Measurements from ENCODE around the gene CYFIP2.

The CYFIP2 gene

DNA sequence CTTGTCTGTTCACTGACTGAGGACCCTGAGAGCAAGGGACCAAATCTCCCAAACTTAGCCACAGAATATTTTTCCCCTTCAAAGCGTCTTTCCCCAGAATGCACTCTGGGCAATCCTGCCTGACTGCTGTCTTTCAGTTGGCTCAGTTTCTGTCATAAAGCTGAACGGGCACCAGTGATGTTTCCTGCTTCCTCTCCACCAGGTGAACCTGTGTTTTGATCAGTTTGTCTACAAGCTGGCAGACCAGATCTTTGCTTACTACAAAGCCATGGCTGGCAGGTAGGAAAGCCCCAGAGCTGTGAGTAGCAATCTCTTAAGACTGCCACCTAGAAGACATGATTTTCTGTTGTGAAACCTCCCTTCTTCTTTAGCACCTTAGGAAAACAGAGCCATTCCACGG, 61.8 kb downstream of the CYFIP2 start:
- no peak for DNase-seq

DNA sequence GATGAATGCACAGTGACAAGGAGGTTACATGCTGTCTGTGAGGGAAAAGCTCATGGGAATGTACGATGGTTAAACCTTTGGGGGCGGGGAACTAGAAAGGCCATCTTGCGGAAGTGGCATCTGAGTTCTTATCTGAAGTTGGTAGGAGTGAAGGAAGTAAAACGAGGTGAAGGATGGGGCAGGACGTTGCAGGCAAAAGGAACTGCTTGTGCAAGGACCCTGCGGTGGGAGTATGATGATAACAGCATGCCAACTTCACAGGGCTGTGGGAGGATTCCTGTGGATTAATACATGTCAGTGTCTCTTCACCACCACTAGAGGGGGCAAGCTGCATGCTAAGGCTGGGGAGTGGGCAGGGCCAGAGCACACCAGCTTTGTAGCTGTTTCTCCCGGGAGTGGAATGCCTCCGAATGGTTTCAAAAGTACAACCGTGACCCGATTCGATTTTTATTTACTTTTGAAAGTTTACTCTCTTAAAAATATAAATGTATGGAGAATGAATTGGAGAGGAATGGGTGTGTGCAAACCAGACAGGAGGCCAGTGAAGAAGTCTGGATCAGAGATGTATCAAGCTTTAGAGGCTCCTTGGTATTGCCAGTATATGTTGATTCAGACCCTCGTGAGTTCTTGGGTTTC, 62.5 kb downstream of the CYFIP2 start:
- peak; percentile 91 for DNase-seq

DNA sequence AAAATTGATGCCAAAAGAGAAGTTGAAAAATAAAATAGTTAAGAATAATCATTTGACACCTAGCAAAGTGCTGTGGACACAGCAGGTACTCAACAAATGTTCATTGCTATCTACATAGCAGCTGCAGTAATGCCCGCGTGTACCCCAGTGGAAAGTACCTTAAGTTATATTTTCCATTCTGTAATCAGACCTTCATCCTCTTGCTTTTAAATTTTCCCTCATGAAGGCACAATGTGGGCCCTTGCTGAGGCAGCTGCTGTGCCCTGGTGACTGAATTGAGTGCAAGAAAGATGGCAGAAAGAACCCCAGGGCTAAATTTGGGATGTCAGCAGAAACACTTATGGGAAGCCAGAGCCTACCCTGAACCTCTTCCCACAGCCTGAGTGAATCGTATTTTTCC, 65.9 kb downstream of the CYFIP2 start:
- DNase-seq: no peak

DNA sequence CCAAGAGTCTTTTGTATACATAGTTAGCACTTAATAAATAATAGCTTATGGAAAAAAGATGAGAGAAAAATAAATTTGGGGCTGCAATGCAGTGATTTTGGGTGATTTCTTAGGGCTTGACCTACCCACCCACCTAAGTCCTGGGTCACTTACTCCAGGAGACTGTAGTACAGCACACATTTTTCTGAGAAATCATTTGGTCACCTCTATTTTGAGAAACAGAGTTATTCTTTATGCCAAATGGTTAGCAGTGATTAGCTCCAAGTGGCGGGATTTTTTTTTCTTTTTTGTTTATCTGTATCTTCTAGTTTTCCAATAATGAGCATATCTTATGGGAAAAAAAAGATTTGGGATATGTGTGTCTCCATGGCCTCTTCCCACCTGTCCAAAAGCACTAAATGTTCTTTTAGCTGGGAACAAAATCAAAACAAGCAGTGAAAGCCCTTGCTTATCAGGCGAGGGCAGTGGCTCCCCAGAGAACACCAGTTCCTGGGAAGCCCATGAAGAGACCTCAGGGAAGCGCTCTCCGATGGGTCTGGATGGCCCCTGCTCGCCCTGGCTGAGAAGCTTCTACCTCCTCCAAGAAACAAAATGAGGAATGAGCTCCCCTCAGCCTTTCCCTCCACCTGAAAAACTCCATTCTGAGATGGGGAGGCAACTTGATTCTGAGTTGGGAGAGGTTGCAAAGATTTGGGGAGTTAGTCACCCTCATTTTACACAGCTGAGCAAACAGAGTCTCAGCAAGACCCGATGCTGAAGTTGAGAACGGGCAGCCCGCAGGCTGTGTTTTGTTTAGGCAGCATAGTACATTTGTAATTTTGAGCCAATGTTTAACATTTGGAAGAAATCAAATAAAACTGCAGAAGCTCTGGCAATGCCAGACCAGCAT, 69.9 kb downstream of the CYFIP2 start:
- DNase-seq: no peak

DNA sequence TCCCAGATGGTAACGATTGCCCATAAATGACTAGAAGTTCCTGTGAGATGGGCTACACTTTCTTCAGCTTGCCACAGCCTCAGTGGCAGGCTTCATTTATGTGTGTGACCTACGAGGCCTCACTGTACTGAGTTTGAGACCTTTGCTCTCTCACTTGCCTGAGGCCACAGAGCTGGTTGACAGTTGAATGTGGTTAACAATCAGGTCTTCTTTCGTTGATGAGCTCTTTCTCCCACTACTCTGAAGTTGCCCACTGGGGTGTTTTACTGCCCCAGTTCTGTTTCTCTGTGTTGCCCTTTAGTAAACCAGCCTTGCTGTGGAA, 70.5 kb downstream of the CYFIP2 start:
- no peak for DNase-seq

DNA sequence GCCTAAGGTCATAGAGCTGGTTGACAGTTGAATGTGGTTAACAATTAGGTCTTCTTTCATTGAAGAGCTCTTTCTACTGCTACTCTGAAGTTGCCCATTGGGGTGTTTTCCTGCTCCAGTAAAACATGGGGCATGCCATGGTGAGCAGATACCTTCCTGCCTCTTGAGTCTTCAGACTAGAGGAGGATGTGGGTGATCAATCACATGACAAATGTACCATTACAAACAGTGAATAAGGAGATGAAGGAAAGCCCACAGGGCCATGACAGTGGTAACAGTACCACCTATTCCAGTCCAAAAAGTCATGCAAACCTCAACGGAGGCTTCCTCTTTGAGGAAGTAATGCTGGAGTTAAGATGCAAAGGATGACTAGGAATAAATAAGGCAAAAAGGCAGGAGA, 73.5 kb downstream of the CYFIP2 start:
- DNase-seq: no peak

DNA sequence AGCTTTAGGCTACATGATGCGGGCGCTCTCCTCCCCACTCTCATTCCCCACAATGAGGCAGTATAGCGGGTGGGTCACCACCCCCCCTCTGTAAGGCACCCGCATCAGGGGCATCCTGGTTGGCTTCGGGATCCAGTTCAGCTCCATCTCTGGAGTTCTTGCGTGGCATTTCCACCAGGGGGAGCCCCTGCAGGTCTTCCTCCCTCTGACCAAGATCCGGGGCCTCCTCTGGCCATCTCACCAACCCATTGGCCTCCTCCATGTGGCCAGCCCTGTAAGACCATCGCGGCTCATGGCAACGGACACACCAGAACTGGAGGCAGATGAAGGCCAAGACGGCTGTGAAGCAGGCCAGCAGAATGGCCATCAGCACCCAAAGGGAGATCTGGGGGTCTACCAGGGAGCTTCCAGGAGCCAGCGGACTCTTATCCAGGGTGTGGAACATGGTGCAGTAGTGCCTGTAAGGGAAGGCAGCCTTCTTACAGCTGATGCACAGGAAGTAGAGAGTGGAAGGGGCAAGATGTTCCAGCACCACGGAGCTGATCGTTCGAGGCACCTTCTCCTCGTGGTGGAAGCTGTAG, 77.0 kb downstream of the CYFIP2 start:
- peak; percentile 59 for DNase-seq

DNA sequence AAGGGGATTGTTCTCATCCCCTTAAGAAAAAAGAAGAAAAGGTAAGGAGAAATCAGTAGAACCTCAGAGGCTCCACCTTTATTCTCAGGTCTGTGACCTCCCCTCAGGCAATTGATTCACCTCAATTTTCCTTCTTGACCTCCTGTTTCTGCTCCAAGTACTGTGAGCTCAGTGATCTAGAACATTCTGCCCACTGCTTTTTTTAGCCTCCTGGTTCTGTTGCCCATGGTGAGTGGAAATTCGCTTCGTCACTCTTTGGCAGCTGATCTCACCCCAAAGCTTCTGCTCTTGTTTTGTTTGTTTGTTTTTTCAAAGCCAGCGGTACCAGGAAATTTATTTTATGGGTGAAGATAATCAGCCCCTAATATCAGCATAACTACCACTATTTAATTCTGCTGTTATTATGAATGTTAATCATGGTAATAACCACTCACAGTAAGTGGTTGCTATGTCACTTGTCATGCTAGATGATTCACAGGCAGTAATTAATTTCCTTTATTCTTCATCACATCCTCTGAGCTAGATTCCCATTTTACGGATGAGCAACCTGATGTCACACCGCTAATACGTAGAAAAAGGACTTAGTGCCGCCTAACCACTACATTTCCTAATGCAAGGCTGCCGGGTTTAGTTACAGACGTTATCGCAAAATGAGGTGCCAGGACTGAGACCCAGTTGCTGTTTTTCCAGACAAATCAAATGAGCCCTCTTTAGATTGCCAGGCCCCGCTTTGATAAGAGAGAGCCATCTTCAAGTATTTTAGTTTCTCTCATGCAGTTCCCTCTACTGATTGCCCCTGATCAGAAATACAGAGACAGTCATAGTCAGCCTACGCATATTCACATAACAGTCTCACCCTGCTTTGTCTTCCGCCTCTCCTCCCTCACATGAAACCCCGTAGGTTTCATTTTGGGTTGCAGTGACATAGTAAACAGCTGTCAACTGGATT, 78.2 kb downstream of the CYFIP2 start:
- no peak for DNase-seq

DNA sequence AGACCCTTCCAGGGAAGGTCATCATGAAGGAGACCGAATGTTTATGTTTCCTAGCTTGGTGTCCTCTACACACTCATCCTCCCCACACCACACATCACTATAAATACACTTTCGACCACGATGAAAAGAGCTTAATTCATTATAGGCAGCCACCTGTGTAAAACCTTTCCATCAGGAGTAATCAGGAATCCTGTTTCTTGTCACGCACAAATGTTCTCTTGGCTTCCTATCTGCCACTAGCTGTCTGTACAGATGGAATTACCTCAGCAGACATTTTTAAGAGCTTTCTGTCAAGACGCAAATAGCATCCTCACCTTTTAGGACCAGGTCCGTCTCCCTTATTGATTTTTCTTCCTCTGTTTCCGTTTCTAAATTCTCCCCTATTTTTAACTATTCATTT, 79.1 kb downstream of the CYFIP2 start:
- DNase-seq: no peak

DNA sequence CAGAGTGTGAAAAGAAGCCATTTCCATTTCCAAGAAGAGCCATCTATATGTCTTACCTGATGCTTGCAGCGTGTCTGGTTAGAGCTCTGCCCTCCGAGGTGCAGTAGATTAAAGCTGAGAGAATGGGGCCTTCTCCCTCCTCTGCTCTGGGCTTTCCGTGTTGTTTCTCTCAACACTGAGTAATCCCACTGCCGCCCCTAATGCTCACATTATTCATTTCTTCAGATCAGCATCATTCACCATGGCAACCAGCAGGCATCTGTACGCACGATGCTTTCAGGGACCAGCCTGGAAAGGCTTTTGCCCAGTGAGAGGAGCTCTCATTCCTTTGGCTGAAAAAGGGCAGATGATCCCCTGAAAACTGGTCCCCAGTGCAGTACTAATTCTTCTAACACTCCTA, 79.6 kb downstream of the CYFIP2 start:
- no peak for DNase-seq

DNA sequence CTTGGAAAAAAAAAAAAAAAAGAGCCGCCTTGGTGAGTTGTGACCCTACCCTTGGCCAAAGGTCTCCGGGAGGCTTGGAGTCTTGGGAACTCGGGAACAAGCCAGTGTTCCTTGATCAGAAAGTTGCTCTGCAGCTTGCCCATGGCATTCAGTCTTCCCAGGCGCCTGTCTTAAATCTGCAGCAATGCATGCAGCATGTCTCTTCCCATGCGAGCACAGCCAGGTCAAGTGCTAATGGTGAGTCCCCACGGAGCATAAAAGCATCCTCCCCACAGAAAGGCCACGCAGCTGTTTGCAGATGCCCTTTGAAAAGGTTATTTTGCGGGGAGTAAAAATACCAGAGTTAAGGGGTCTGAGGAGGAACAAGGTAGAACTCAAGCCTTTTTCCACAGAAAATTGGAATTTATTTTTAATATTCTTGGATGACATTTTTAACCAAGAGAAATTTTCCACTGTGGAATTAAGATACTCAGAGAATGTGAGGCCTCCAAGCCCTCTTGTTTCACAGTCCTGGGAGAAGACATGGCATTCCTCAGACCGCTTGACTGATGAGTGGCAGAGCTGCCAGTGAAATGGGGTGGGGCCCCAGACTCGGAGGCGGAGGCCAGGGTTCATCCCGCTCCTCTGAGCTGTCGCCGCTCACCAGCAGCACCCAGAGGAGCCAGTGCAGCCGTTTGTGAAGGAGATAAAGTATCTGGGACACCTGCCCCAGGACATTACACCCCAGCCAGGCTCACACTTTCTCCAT, 81.6 kb downstream of the CYFIP2 start:
- no peak for DNase-seq

DNA sequence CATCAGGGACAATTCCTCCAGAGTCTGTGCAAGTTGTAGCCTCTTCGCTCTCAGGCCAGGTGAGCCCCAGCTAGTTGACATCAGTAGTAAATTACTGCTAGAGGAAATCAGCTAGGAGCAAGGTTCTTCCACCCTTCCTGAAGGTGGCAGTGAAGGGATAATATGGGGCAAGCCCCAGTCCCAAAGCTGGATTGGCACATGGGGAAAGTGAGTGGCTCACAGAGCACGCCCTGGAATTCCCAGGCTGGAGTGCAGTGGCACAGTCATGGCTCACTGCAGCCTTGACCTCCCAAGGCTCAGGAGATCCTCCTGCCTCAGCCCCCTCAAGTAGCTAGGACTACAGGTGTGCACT, 82.1 kb downstream of the CYFIP2 start:
- DNase-seq: no peak

DNA sequence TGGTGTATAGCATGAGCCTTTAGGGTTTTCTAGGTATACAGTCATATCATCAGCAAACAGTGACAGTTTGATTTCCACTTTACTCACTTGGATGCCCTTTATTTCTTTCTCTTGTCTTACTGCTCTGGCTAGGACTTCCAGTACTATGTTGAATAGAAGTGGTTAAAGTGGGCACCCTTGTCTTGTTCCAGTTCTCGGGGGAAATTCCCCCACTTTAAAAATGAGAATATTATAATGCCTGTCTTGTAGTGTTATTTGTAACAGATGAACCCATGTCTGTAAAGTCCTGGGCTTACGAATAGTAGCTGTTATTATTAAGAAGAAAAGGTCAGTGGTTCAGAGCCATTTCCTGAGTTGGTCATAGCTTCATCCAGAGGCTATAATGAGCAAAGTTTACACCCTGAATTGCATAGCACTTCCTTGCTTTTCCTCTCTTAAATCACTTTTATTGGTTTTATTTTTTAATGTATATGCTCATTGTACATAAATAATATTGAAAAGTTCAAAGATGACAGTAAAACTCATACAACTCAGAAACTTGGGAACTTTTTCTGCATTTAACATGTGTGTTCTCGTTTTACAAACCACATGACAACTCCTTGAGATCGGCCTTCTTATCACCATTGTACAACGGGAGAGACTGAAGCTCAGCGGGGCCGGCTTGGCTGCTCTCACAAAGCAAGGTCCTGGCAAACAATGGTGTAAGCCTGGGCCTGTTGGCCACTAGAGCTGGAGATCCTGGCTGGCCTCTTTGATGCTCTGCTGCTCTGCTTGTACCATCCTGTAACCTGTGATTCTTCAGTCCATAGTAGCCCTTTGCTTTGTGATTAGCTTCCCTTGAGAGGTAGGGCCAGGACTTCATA, 85.2 kb downstream of the CYFIP2 start:
- peak; percentile 46 for DNase-seq

DNA sequence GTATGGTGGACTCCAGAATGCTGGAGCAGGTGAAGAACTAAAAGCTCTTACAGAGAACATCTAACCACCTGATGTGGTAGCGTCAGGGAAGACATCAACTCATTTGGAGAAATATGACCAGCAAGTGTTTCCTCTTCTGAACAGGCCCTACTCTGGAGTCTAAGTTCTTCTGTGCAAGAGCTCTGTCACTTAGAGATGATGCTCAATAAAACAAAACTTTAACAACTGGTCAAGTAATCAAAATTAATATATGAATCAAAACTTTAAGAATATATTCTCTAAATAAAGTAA, 85.8 kb downstream of the CYFIP2 start:
- DNase-seq: no peak

DNA sequence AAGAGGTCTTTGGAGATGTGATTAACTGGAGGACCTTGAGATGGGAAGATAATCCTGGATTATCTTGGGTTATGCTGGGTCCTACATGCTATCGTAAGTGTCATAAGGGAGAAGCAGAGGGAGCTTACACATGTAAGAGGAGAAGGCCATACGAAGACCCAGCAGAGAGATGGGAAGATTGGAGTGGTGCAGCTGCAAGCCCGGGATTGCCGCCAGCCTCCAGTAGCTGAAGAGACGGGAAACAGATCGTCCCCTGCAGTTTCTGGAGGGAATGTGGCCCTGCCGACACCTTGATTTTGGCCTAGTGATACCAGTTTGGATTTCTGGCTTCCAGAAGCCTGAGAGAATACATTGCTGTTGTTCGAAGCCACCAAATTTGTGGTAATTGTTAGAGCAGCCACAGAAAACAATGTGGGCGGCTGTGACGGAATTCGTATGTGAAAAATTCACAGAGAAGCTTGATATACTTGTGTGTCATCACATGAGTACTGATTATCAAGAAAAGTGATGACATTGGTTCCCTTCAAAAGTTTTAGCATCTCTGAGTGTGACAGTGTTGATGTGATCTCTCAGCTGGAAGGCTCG, 86.9 kb downstream of the CYFIP2 start:
- DNase-seq: no peak

DNA sequence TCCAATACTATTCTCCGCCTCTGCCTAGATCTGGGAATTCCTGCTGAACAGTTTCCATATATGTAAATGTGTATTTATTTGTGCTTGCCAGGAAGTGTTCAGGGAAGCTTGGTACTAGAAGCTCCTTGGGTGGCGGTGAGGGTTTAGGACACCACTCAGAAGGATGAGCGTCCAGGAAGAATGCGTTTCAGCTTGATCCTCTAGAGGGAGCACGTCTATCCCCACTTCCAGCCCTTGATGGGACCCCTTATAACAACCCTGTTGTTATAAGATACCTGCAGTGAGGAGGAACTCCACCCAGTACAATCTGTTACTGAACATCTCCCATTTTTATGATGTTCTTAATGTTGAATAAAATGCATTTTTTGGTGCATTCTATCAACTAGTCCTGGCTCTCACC, 88.9 kb downstream of the CYFIP2 start:
- no peak for DNase-seq

DNA sequence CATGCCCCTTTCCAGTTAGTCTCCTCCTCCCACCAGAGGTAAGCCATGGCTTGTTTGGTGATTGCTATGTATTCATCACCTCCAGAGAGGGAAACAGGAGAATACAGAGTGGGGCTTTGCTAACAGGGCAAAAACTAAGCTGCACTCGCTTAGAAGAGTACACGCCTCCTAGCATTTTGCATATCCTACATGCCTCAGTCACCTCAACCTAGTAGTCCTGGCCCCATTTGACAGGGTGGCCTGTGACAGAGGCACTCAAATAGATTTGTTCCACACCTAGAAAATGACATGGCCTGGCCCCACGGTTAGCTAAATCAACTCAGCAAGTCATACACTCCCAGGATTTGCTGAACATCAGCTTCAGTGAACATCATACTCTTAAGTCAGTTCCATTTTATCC, 90.7 kb downstream of the CYFIP2 start:
- no peak for DNase-seq

DNA sequence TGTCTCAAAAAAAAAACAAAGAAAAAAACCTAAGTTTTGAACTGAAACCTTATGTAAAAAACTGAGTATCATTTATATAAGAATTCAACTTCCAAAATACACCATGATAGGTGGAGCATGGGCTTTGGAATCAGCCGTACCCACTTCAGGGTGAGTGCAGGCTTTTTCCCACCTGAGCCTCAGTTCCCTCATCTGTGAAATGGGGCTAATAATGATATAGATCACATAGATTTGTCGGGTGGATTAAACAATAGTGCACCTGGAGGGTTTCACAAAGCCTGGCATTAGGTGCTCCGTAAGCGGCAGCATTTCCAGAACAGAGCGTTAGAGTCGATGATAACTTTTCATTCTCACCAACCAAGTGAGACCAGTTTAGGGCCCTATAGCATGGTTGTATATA, 91.9 kb downstream of the CYFIP2 start:
- DNase-seq: no peak

DNA sequence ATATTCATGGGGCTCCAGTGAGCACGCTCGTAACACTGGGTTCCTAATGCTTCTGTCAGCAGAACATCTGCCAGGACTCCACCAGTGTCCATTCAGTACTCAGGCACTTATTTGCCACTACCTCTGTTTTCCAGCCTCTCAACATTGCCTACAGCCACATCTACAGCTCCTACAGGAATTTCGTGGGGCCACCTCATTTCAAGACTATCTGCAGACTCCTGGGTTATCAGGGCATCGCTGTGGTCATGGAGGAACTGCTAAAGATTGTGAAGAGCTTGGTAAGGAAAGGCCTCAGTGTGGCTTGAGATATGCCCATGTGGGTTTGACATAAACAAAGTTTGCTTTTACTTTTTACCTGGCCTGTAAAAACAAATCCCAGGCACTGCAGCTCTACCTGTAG, 92.9 kb downstream of the CYFIP2 start:
- DNase-seq: peak; percentile 19

DNA sequence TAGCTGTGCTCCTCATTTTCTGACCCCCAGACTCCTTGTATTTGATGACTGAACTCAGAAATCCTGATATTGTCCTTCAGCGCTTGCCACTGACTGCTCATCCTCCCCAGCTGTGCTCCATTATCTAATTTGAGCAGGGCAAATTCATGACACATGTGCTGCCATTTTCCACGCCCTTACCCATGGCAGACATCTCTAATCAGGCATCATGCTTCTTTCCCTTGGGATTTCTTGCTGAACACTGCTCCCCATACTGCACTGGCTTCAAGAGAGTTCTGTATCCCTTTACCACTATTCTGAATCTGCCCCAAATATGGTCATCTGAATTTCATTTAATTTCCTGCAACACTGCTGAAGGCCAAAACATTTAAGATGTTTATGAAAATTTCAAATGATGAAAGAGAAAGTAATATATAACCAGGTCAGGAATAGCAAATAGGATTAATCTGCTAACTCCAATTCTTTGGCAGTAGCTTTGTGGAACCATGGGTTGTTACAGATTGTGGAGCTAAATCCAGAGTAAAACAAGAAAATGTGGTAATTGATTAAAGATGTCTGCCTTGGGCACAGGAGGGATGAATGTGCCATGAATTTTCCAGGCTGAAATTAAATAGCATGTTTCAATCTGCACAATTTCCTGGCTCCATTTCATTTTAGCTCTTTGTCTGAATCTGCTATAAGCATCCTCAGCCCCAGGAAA, 93.6 kb downstream of the CYFIP2 start:
- peak; percentile 24 for DNase-seq

DNA sequence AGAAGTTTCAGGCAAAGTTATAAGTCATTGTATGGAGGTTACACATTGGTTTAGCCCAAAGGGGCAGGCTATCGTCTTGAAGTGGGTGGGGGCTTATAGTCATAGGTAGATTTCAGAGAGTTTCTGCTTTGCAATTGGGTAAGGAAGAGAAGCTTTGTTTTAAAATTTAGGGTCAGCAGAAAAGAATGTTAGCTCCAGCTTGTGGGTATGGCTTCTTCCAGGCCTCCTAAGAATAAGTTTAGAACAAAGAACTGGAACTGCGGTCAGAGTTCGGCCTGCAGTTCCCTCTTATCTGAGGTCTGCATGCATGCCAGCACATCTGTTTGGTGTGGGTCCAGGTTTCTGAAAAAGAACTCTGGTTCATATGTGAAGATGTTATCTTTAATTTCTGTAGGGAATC, 96.1 kb downstream of the CYFIP2 start:
- DNase-seq: peak; percentile 95

All from OCI-M1 (cell line).